ENCODE results near the gene LRRTM3. TPM values are rescaled to one million over a fixed set of nuclear protein-coding genes. Genes with fewer than 3 reads are reported as not detected.

LRRTM3 gene
- total and polyA plus RNA-seq, 2 experiments from 2014 or later = 0.21 to 0.37 TPM

DNA sequence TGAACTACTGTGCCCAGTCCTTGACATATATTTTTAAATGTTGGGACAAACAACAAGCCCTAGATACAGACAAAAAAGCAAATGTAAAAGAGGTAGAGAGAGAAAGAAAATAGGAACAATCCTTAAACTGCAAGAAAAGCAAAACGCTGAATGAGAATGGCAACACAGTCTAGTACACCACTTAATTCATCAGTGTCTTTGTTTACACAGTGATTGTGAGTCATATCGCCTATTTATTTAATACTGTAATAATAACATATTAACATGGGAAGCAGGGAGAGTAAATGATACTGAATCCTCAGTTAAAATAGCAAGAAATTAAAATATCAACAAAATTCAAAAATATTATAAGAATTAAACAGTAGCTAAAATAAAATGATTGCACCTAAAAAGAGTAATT lies 9.8 kb upstream of the LRRTM3 start (continued):
- TF ChIP-seq ZNF462 (CRISPR knock-in tag; IDR thresholded peaks at IDR 0.05) = no peak

- TF ChIP-seq STAT1 (IDR thresholded peaks at IDR 0.05; ENCODE audit: unreplicated experiment) (no peak), JUNB (IDR thresholded peaks at IDR 0.05; ENCODE audit: unreplicated experiment) (no peak), EZH2 (IDR thresholded peaks at IDR 0.05; ENCODE audit: low read depth, unreplicated experiment) (no peak), ETS1 (IDR thresholded peaks at IDR 0.05) (no peak), ZNF462 (CRISPR knock-in tag; IDR thresholded peaks at IDR 0.05) (no peak), ZNF114 (CRISPR knock-in tag; IDR thresholded peaks at IDR 0.05) (no peak)
- TF ChIP-seq, protein P1, sequence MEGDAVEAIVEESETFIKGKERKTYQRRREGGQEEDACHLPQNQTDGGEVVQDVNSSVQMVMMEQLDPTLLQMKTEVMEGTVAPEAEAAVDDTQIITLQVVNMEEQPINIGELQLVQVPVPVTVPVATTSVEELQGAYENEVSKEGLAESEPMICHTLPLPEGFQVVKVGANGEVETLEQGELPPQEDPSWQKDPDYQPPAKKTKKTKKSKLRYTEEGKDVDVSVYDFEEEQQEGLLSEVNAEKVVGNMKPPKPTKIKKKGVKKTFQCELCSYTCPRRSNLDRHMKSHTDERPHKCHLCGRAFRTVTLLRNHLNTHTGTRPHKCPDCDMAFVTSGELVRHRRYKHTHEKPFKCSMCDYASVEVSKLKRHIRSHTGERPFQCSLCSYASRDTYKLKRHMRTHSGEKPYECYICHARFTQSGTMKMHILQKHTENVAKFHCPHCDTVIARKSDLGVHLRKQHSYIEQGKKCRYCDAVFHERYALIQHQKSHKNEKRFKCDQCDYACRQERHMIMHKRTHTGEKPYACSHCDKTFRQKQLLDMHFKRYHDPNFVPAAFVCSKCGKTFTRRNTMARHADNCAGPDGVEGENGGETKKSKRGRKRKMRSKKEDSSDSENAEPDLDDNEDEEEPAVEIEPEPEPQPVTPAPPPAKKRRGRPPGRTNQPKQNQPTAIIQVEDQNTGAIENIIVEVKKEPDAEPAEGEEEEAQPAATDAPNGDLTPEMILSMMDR (conservative IDR thresholded peaks at IDR 0.05; ENCODE audit: low read depth in 2 of 2) = peak; percentile 53 to 55
- no peaks in the 10 kb centered on the region for H3K27me3 ChIP-seq (ENCODE audit: insufficient read depth)
- Mint-ChIP-seq H3K36me3 (ENCODE audit: low read depth) (peaks cover 8% of the 10 kb centered on the region; the same call in 1 of the 3 replicates), H3K9me3 (peaks cover 4% of the 10 kb centered on the region; the same call in 2 of the 3 replicates), H3K4me3 (no peak overlapping the region), H3K27ac (no peak overlapping the region), H3K27me3 (ENCODE audit: insufficient read depth, low read depth, poor library complexity) (no peaks in the 10 kb centered on the region), H3K4me1 (peaks cover 9% of the 10 kb centered on the region)
- no peaks in the 10 kb centered on the region for H3K36me3 ChIP-seq (ENCODE audit: insufficient read depth)
- H3K9me2 ChIP-seq (ENCODE audit: insufficient read depth) = no peaks in the 10 kb centered on the region
- H4K20me1 ChIP-seq (replicated peaks; ENCODE audit: insufficient read depth) = no peaks in the 10 kb centered on the region
- no peak overlapping the region for H3K27ac ChIP-seq (ENCODE audit: low read depth)
- DNase-seq (ENCODE audit: low spot score) (peak; percentile 77), ATAC-seq (peak; percentile 82)
- H3K4me1 ChIP-seq (ENCODE audit: insufficient read depth) = no peaks in the 10 kb centered on the region
- no peaks in the 10 kb centered on the region for H3F3A ChIP-seq (replicated peaks; ENCODE audit: low read depth)
- H3K79me2 ChIP-seq (replicated peaks; ENCODE audit: insufficient read depth) = no peaks in the 10 kb centered on the region
- H3K4me2 ChIP-seq = no peak overlapping the region
- no peak overlapping the region for H3K4me3 ChIP-seq
- no peak overlapping the region for H2AFZ ChIP-seq
These were observed 8.7 kb upstream of the LRRTM3 start for GRCh38 chr10:66917104-66917503.
